Activated CD4-positive, alpha-beta T cell treated with anti-CD3 and anti-CD28 coated beads, Interleukin-2, amount 50 U/mL, for 1 hour (primary cell): ENCODE measurements around the gene TSPAN3.
A peak's percentile ranks its signal among the peaks of the same experiment; 100 is the strongest.

Source experiments
- DNase-seq: peaks from one replicate; pipeline ENCODE4 v3.0.0-alpha.2; 2020

The TSPAN3 gene

DNA sequence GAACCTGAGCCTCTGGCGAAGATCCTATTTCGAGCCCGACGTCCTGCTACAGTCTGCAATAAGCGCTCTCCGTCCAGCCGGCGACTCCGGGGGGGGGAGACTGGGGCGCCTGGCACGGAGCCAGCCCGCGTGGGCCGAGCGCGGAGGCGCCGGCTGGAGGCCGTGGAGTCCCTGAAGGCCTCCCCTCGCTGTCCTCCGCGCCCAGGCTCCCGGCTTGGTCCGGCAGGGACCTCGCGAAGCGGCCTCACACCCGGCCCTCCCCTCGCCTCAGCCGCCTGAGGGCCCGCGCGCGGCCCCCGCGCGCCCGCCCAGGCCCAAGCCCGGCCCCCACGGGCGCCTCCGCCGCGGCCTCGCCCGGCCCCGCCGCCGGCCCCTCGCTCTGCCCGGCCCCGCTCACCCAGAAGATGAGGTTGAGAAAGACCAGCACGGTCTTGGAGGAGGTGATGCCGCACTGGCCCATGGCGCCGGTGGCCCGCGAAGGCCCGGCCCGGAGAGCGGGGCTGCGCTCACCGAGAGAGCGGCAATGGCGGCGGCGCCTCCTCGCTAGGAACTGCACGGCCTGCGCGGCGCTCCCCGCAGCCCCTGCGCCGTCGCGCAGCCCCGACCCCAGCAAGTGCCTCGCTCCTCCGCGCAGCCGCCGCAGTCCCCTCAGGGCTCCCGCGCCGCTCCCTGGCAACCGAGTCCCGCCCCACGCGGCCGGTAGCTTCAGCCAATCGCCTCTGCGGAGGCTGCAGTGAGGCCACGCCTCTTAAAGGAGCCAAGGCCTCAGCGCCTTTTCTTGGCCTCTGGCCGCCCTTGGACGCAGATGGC lies at the start of gene TSPAN3:
TSS of gene TSPAN3 (minus strand) at position 615 of the 810 bp plus-strand sequence. CDS start at position 460, 155 bp downstream.
- DNase-seq: peak; percentile 91

DNA sequence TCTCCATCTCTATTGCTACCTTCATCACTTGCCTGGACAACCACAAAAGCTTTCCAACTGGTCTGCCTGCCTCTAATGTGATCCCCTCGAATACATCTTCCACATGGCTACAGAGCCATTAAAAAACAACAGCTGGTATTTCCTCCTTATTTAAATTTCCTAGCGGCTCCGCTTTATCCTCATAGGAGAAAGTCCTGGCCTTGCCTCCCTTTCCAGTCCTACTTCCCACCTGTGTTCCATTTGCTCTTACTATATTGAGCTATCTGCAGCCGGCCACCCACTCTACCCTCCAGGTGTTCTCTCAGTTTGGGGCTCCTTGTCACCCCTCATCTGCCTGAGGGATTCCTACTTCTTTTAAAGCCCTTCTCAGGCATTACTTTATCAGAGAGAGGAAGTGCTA lies 49.7 kb upstream of the TSPAN3 start:
- no peak for DNase-seq

DNA sequence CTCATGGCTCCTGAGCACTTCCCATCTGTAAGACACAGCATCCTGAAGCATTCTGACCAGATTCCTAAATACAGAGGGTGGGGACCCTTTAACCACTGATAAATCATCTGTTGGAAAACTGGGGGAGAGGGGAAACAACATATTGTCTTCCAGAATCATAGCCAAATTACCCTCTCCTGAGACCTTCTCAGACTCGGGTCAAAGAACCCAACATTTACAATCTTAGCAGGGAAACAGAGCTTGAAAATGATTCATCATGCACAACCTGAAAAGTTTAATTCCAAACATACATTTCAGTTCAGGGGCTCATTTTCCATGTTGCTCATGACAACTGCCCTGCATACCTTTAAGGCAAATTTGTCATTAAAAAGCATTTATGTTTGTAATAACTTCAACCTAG lies 48.5 kb upstream of the TSPAN3 start:
- no peak for DNase-seq

DNA sequence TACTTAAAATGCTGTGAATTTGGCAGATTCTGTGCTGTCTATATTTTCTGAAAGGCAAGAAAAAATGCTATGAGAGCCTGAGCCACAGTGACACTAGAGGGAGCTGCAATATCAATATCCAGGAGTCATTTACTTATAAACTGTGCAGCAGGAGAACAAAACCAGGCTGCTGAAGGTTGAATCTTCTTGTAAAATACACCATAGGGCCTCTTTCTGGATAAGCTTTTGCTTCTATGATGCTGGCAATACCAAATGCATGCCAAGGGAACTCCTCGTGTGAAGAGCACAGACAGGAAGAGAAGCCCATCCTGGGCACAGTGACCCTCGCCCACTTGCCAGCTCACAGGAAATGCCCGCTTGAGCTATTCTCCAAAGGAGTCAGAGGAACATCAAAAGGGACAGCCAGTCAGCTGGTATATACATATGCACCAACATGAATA lies 48.0 kb upstream of the TSPAN3 start:
- peak; percentile 19 for DNase-seq

DNA sequence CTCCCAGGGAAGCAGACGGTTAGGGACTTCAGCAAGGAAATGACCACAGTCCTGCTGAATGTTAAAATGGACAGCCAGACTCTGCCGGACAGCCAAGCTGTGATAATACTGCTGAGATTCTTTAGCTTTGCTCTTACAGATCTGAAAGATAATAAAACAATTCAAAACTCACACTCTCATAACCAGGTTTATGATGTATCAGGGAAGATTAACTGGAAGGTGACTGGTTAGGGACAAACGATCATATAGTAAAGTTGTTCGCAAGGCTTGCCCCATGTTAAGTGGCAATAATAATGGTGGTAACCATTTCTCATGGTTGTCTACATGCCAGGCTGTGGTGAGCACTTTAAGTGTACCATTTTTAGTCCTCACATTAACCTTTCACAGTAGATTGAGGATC lies 44.3 kb upstream of the TSPAN3 start:
- no peak for DNase-seq

DNA sequence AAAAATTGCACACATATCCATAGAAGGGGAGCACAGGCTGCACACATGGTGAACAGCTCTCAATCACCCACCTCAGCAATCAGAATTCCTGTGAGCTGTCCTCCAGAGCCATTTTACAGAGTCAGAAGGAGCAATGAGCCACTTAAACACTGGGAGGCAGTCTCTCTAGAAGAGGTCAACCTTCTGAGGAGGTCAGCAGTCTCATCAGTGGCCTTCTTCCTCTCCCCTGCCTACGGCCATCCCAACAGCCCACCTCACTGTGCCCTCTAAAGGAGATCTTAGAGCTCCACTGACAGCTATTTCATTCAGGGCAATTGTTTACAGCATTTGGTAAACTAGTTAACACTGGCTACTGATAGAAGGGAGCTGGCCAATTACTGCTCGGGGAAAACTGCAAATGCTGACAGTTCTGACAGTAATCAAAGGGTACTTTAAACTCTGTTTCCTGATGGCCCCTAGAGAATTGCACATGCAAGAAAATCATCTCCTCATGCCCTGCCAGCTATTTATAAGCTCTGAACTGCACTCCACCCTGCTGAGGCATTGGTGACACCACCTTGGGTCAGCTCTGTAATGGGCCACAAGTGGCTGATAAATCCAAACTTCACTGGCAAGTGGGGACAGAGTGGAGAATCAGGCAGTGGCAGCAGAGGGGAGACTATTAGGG lies 42.1 kb upstream of the TSPAN3 start:
- no peak for DNase-seq

DNA sequence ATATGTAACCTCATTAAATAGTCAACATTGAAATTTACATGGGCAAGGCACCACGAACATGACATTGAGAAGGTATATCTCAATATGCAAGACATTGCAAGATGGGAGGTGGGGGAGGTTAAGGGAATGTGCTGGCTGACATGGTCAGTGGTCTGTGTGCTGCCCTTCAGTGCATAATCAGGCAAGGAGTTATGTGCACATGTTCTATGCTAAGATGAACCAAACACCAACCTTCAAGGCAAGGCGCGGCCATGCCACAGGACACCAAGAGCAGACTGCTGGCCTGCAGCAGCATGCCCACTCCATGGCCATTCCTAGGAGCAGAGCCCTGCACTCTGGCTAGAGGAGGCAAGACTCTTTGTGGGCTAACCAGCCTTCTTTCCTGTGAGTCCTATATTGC lies 40.9 kb upstream of the TSPAN3 start:
- DNase-seq: no peak

DNA sequence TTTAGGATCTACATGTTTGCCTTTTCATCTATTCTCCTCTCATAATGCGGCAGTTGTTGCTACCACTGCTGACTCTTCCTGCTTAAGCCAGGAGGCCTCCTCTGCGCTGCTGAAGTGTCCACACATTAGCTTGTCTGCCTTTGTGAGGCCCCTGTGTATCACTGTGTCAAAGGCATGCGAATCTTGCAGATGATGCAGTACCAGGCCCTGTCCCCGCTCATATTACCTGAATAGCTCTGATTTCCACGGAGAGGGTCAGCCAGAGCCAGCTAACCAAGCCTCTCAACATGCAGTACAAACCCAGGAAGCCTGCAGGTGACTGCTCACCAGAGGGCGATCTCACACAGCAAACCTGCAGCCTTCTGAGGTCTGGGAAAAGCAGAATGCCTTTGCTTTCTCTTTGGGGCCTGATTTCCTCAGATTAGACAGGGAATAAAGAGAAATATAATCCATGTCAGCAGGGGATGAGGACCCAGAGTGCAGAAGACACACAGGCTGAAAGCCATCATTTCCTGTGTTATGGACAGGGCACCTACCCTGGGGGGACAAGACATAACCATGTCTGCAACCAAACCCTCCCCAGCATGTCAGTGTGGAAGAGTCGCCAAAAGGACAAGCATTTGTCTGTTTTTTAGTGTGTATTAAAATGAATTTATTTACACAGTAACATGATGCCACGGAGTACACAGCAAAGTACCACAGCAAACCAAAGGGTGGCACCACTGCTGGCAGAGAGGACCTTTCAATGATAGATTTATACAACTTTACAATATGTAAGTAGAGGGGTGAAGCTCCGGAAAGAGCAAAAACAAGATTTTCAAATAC lies 36.8 kb upstream of the TSPAN3 start:
- peak; percentile 16 for DNase-seq

DNA sequence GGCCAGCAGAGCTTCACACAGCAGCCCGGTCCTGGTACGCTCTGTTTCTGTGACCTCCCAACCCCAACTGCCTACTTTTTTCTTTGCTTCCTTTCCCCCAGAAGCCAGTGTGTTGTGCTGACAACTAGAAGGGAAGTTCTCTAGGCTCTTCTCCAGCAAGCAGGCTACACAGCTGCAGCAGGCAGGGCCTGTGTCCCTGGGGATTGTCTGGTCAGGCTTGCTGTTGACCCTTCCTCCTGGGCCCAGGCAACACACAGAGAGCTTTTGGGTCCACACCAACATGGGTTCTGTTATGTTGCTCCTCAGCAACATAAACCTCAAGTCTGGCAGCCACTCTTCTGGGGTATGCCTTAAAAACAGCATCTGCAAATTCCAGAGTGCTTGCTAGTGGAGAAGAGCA lies 36.2 kb upstream of the TSPAN3 start:
- no peak for DNase-seq

DNA sequence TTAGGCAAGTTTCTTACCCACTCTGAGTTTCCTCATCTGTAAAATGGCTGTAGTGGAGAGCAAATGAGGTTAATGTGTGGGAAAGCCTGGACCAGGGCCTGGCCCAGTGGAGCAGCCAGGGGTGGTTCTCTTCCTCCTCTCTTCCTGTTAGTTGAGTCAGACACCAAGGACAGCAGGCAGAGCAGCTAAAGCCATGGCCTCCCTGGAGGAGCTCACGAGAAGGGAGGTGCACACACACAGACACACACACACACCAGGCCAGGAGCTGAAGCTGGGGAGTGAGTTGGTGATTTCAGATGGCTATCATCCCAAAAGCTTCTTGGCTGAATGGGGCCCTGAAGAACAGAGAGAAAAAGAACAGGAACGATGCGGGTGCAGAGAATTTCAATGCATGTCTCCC lies 33.2 kb upstream of the TSPAN3 start:
- no peak for DNase-seq

DNA sequence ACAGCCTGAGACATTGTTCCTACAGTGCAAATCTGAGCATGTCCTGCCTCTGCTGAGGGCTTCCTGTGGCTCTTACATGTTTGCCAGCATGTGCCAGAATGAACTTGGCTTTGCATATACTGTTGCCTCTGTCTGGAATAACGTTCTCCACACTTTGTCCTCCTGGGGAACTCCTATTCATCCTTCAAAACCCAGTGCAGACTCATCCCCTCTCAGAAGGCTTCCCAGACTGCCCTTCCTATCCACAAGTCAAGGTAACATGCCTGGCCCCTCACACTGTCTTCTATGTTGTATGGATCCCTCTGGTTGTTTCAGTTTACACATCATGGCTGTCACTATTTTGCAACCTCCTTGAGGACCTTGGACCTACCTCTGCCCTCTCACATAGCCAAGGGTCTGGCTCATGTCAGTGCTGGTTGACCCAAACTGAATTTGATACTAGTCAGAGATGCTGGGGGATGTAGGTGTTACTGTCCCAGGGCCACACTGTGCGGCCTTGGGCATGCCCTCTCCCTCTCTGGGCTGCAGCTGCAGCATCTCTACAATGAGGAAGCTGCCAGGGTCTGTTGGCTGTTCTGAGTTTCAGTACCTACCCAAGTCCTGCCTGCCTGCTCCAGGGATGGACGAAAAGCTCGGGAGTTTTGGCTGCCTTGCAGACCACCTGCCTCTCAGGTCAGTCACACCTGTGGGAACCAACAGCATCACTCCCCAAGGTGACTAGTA lies 29.0 kb upstream of the TSPAN3 start:
- no peak for DNase-seq

DNA sequence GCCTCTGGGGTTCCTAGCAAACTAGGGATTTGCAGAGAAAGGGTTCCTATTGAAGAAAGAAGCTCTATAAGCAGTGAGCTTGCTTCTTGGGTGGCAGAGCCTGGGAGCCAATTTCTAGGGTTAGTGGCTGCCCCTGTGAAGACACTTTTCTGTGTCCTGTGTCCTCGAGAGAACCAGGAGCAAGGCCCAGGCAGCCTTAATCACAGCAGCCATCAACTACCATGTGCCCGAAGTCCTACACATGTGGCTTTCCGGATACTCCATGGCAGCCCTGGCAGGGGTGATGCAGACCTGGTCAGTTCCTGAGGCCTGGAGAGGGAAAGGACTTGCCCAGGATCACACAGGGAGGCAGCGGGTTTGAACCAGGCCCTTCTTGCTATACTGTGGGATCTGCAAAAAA lies 27.7 kb upstream of the TSPAN3 start:
- no peak for DNase-seq

DNA sequence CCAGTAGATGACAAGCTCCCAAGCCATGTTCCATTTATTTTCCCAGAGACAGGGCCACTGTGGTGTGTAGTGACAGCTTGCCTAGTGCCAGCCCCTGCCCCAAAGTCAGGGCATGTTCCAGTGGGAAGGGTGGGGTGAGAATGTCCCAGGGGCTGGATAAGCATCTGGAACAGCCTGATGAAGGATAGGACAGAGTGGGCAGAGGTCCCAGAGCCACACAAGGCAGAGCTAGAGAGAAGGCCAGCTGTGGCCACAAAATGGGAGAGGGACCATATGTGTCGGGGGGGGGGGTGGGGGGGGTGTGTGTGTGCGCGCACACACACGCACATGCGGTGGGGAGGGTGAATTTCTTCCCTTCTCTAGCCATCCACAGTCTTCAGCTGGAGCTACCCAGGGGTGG lies 27.0 kb upstream of the TSPAN3 start:
- DNase-seq: no peak

DNA sequence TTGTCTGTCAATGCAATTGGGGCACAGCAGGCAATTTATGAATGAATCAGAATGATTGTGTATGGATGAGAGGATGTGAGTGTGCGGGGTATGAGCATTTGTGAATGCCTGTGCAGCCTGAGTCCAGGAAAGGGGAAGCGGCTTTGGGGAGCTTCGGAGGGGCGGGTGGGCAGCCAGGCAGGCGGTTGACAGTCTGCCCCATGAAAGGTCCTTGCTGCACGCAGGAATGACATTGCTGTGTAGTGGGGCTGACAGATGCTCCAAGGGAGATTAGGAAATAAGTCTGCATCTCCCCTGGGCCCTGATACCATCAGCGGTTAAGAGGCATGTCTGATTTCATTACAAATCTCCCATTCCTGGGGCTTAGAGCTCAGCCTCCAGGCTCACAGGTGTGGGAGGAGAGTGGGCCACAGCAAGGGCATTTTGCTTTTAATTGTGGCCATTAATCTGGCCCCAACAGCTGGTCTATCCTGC lies 26.4 kb upstream of the TSPAN3 start:
- DNase-seq: no peak

DNA sequence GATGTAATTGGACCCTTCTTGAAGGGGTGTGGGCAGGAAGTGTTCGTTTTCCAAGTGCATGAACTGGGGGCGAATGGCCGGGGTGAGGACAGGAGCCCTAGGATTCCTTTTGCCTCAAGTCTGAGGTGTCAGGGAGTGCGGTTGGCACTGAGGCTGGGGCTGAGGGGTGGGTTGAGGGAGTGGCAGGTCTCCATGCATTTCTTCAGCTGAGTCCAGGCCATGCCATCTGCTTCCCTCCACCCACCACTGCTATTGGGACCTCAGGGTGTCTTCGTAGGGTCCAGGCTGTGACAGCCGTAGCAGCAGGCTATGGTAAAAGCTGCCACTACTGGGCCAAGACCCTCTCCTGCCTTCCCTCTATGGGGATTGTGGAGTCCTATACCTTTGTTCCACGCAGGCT lies 25.6 kb upstream of the TSPAN3 start:
- DNase-seq: no peak

DNA sequence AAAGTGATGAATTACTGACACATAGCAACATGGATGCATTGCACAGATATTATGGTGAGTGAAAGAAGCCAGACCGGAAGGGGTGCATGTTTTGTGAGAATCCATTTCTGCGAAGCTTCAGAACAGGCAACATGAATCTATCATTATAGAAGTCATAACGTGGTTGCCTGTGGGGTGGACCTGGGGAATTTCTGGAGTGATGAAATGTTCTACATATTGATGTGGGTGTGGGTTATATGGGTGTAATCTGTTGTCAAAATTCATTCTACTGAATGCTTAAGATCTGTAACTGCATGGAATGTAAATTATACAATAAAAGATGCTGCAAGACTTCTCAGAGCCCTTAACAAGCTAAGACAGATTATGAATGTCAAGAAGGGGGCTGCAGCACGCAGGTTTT lies 25.2 kb upstream of the TSPAN3 start:
- no peak for DNase-seq

DNA sequence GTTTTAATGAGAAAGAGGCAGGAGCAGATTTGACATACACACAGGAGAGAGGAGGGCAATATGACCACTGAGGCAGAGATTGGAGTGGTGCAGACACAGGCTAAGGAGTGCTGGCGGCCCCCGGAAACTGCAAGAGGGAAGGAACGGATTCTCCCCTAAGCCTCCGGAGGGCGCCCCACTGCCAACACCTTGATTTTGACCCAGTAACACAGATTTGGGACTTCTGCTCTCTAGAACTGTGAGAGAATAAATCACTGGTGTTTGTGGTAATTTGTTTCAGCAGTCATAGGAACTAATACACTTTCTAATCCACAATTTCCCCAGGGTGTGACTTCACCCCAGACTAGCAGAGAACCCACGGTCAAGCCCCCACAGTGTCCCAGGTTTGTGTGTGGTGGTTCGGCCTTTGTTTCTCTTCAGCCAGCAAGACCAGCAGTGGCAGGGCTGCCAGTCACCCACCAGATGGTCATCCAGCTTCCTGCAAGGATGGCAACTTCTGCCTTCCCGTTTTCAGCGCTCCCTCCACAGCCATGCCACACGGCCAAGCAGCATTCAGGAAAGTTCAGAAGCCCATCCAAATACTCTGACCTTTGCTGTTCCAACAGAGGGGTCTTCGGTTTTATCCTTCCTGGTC lies 23.6 kb upstream of the TSPAN3 start:
- no peak for DNase-seq

DNA sequence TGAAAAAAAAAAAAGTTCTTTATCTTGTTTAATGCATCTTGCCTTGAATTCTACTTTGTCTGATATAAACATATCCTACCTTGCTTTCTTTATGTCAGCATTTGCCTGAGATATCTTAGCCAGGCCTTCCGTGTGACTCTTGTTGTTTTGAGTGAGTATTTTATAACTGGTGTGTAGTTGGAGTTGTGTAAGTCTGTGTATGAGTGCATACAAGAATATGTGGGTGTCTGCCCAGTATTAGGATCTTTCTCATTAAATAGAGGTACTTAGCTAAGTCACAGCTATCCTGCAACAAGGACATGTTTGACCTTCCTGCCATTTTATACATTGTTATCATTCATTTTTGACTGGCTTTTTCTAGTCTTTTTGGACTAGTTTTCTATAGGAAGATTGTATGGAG lies 22.5 kb upstream of the TSPAN3 start:
- DNase-seq: no peak

DNA sequence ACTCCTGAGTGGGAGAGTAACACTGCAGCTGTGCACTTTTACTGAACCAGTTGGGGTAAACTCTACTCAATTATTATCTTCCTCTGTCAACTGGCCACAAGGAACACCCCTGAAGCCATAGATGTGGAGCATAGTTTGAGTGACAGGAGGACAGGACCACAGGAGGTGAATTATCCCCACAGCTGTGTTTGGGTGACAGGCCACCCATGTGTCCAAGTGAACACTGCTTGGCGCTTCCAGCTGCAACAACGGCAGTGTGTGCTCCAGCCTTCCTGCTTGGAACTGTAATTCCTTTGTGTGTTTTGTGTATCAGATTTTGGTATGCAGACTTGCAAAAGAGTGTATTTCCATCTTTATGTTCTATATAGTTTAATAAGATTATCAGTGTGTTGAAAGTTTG lies 20.2 kb upstream of the TSPAN3 start:
- no peak for DNase-seq

DNA sequence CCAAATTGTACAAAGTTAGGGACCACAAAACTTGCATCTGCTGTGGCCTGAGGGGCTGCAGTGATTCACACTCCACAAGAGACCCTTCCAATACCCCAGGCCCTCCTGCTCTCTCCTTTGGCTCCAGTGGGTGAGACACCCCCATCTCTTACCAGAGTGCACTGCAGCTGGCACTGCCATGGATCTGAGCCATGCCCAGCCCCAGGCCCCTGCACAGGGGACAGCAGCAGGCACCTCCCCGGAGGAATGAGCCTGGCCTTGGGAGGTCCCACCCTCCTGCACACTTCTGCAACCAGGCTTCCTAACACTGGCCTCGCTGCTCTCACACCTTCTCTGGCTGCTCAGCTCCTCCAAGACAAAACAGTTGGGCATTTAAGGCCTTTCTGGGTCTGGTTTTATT lies 16.3 kb upstream of the TSPAN3 start:
- DNase-seq: no peak

DNA sequence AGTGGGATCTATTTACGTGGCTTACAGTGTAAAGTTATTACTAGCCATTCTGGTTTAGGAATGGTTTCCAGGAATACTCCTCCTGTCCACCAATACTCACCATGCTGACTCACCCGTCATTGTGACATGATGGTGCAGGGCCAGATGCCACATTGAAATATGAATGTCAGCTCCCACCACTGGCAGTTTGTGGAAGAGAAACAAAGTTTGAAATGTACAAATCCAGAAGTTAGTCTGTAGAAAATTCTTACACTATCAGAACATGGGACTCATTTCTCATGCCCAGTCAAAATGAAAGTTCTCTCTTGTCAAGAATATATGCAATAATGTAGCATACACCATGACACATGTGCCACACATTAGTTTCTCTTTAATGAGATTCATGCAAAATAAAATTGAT lies 14.4 kb upstream of the TSPAN3 start:
- DNase-seq: no peak

DNA sequence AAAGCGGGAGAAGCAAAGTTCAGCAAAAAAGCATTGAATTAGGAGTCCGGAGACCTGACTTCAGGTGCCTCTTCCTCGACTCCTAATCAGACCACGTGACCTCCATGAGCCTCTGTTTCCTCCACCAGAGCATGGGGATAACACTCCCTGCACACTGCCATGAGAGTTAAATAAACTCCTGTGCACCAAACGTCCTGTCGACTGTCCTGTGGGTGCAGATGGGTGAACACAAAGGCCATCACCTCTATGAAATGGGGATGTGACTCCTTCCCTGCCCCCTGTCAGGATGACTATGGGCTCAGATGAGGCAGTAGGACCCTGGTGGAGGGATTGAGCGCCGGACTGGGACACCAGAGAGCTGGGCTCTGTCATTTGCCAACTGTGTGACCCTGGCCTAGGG lies 13.5 kb upstream of the TSPAN3 start:
- DNase-seq: no peak
